SK-N-SH treated with all-trans-retinoic acid at 6 μM for 48 hours (cell line): ENCODE results near the gene SETD4.

Experiments used
- ATAC-seq: fragments of 200-7000 bp; cut with Tn5 transposase; 3 replicates; pipeline ENCODE4 v1.9.1; 2020; ENCODE audit warnings: mild to moderate bottlenecking, moderate library complexity
- BACH2 ChIP-seq: fragments of 250-450 bp; sonication (Bioruptor Pico); IDR thresholded peaks from 2 replicates; pipeline ENCODE4 v1.9.0; 2021; ENCODE audit warnings: mild to moderate bottlenecking, borderline replicate concordance
- CREB5 ChIP-seq: fragments of 250-450 bp; sonication (Bioruptor Pico); IDR thresholded peaks from 2 replicates; pipeline ENCODE4 v1.5.1; 2020; ENCODE audit warnings: low read depth, mild to moderate bottlenecking, moderate library complexity
- CSDC2 ChIP-seq: fragments of 250-450 bp; sonication (Bioruptor Pico); IDR thresholded peaks from 2 replicates; pipeline ENCODE4 v1.5.0; 2020; ENCODE audit warnings: mild to moderate bottlenecking, moderate library complexity
- CSRNP3 ChIP-seq: fragments of 250-450 bp; sonication (Bioruptor Pico); IDR thresholded peaks from 2 replicates; pipeline ENCODE4 v1.5.1; 2021; ENCODE audit warnings: mild to moderate bottlenecking, moderate library complexity
- GLIS3 ChIP-seq: fragments of 250-450 bp; sonication (Bioruptor Pico); IDR thresholded peaks from 2 replicates; pipeline ENCODE4 v1.5.0; 2020; ENCODE audit warnings: mild to moderate bottlenecking, moderate library complexity
- ISL1 ChIP-seq: fragments of 250-450 bp; sonication (Bioruptor Pico); IDR thresholded peaks from 2 replicates; pipeline ENCODE4 v2.1.2; 2022; ENCODE audit warnings: mild to moderate bottlenecking, moderate library complexity
- OSR1 ChIP-seq: fragments of 250-450 bp; sonication (Bioruptor Pico); IDR thresholded peaks from 2 replicates; pipeline ENCODE4 v1.8.0; 2022; ENCODE audit warnings: moderate library complexity, mild to moderate bottlenecking, inconsistent platforms
- POU6F1 ChIP-seq: fragments of 250-450 bp; sonication (Bioruptor Pico); IDR thresholded peaks from 2 replicates; pipeline ENCODE4 v1.8.0; 2021; ENCODE audit warnings: low read depth, mild to moderate bottlenecking, moderate library complexity, borderline replicate concordance
- PPARA ChIP-seq: fragments of 250-450 bp; sonication (Bioruptor Pico); IDR thresholded peaks from 2 replicates; pipeline ENCODE4 v1.5.0; 2020; ENCODE audit warnings: mild to moderate bottlenecking, borderline replicate concordance
- RARB ChIP-seq: fragments of 250-450 bp; sonication (Bioruptor Pico); IDR thresholded peaks from 2 replicates; pipeline ENCODE4 v1.8.0; 2021; ENCODE audit warnings: mild to moderate bottlenecking, moderate library complexity
- SNAI2 ChIP-seq: fragments of 250-450 bp; sonication (Bioruptor Pico); IDR thresholded peaks from 2 replicates; pipeline ENCODE4 v1.5.0; 2020; ENCODE audit warnings: mild to moderate bottlenecking, moderate library complexity
- TOX ChIP-seq: fragments of 250-450 bp; sonication (Bioruptor Pico); IDR thresholded peaks from 2 replicates; pipeline ENCODE4 v1.8.0; 2021; ENCODE audit warnings: mild to moderate bottlenecking, moderate library complexity, borderline replicate concordance
- ZC3H10 ChIP-seq: fragments of 250-450 bp; sonication (Bioruptor Pico); IDR thresholded peaks from 2 replicates; pipeline ENCODE4 v1.5.1; 2021; ENCODE audit warnings: mild to moderate bottlenecking, moderate library complexity
- ZFP3 ChIP-seq: fragments of 250-450 bp; sonication (Bioruptor Pico); IDR thresholded peaks from 2 replicates; pipeline ENCODE4 v1.5.0; 2020; ENCODE audit warnings: mild to moderate bottlenecking, moderate library complexity
- ZFP30 ChIP-seq: fragments of 450-650 bp; formaldehyde crosslinking; IDR thresholded peaks from 2 replicates; pipeline ENCODE4 v1.5.0; 2022; ENCODE audit warnings: mild to moderate bottlenecking, moderate library complexity
- ZNF565 ChIP-seq: fragments of 450-650 bp; formaldehyde crosslinking; conservative IDR thresholded peaks from 2 replicates; pipeline ENCODE4 v1.5.0; 2020; ENCODE audit warnings: low read depth, mild to moderate bottlenecking, moderate library complexity
- ZNF70 ChIP-seq: fragments of 450-650 bp; formaldehyde crosslinking; IDR thresholded peaks from 2 replicates; pipeline ENCODE4 v1.5.0; 2020; ENCODE audit warnings: mild to moderate bottlenecking, moderate library complexity
- ZNF8 ChIP-seq: fragments of 450-650 bp; formaldehyde crosslinking; IDR thresholded peaks from 2 replicates; pipeline ENCODE4 v1.5.0; 2020; ENCODE audit warnings: mild to moderate bottlenecking, moderate library complexity
- TF ChIP-seq, protein P1 (sequence below): fragments of 250-450 bp; sonication (Bioruptor Pico); IDR thresholded peaks from 2 replicates; pipeline ENCODE4 v1.8.0; 2020; ENCODE audit warnings: mild to moderate bottlenecking, moderate library complexity, borderline replicate concordance
- TF ChIP-seq, protein P2 (sequence below): fragments of 250-450 bp; sonication (Bioruptor Pico); IDR thresholded peaks from 2 replicates; pipeline ENCODE4 v1.5.0; 2020; ENCODE audit warnings: mild to moderate bottlenecking, moderate library complexity

Gene SETD4

DNA sequence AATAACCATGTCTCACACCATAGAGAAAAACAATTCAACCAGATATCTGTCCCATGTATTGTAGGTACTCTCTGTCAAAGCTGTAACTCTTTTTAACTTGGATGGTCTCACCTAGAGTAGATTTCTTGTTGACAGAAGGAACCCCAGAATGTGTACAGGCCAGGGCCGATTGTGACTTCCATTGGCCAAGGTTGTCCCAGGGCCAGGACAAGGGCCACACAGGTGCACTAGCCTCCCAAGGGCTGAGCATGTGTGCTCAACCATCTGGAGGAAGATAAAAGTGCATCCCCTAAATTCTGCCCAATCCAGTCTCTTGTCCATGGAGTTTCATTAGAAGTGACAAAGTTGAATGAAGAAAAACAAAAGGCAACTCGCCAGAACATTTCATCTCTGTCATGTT lies 51.8 kb downstream of the SETD4 start:
- ATAC-seq = no peak
- TF ChIP-seq ZNF565 (CRISPR knock-in tag) (no peak), CSRNP3 (no peak), GLIS3 (no peak), RARB (CRISPR knock-in tag) (no peak), ZNF70 (CRISPR knock-in tag) (no peak), PPARA (CRISPR knock-in tag) (no peak), CSDC2 (no peak), ZFP3 (CRISPR knock-in tag) (no peak)

DNA sequence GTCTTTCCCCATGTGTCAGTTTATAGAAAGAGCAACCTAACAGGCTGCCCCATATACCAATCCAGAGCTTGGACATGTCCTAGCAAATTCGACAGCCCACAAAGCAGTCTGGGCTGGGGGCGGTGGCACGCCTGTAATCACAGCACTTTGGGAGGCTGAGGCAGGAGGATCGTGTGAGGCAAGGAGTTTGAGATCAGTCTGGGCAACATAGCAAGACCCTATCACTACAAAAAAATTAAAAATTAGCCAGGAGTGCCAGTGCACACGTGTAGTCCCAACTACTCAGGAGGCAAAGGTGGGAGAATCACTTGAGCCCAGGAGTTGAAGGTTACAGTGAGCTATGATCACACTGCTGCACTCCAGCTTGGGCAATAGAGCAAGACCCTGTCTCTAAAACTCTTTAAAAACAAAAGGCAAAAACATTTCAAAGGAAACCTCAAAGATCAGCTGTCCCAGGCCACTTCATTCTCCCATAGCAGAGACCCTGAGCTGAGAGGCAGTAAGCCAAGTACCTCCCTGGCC lies 54.4 kb downstream of the SETD4 start:
- ATAC-seq = no peak
- no peak for TF ChIP-seq ZFP30
- no peak for TF ChIP-seq ZC3H10 (CRISPR knock-in tag)
- no peak for TF ChIP-seq ZNF8 (CRISPR knock-in tag)
- TF ChIP-seq POU6F1 (CRISPR knock-in tag) = no peak
- no peak for TF ChIP-seq ZNF565 (CRISPR knock-in tag)
- no peak for TF ChIP-seq ISL1 (CRISPR knock-in tag)
- no peak for TF ChIP-seq PPARA (CRISPR knock-in tag)
- no peak for TF ChIP-seq CSDC2
- TF ChIP-seq CREB5 = no peak
- TF ChIP-seq, protein P1, sequence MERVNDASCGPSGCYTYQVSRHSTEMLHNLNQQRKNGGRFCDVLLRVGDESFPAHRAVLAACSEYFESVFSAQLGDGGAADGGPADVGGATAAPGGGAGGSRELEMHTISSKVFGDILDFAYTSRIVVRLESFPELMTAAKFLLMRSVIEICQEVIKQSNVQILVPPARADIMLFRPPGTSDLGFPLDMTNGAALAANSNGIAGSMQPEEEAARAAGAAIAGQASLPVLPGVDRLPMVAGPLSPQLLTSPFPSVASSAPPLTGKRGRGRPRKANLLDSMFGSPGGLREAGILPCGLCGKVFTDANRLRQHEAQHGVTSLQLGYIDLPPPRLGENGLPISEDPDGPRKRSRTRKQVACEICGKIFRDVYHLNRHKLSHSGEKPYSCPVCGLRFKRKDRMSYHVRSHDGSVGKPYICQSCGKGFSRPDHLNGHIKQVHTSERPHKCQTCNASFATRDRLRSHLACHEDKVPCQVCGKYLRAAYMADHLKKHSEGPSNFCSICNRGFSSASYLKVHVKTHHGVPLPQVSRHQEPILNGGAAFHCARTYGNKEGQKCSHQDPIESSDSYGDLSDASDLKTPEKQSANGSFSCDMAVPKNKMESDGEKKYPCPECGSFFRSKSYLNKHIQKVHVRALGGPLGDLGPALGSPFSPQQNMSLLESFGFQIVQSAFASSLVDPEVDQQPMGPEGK (CRISPR knock-in tag) = no peak
- no peak for TF ChIP-seq GLIS3
- TF ChIP-seq RARB (CRISPR knock-in tag) = no peak
- TF ChIP-seq SNAI2 (CRISPR knock-in tag) = no peak
- TF ChIP-seq, protein P2, sequence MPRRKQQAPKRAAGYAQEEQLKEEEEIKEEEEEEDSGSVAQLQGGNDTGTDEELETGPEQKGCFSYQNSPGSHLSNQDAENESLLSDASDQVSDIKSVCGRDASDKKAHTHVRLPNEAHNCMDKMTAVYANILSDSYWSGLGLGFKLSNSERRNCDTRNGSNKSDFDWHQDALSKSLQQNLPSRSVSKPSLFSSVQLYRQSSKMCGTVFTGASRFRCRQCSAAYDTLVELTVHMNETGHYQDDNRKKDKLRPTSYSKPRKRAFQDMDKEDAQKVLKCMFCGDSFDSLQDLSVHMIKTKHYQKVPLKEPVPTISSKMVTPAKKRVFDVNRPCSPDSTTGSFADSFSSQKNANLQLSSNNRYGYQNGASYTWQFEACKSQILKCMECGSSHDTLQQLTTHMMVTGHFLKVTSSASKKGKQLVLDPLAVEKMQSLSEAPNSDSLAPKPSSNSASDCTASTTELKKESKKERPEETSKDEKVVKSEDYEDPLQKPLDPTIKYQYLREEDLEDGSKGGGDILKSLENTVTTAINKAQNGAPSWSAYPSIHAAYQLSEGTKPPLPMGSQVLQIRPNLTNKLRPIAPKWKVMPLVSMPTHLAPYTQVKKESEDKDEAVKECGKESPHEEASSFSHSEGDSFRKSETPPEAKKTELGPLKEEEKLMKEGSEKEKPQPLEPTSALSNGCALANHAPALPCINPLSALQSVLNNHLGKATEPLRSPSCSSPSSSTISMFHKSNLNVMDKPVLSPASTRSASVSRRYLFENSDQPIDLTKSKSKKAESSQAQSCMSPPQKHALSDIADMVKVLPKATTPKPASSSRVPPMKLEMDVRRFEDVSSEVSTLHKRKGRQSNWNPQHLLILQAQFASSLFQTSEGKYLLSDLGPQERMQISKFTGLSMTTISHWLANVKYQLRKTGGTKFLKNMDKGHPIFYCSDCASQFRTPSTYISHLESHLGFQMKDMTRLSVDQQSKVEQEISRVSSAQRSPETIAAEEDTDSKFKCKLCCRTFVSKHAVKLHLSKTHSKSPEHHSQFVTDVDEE (CRISPR knock-in tag) = no peak

GRCh38 chr21:36005018-36005417 lies 55.3 kb downstream of the SETD4 start:
- no peak for ATAC-seq
- TF ChIP-seq ZFP30 (no peak), CSRNP3 (no peak), SNAI2 (CRISPR knock-in tag) (no peak), ZNF565 (CRISPR knock-in tag) (no peak), GLIS3 (no peak), CREB5 (no peak), ZNF8 (CRISPR knock-in tag) (no peak), CSDC2 (no peak), ZC3H10 (CRISPR knock-in tag) (no peak), BACH2 (CRISPR knock-in tag) (no peak), RARB (CRISPR knock-in tag) (no peak), POU6F1 (CRISPR knock-in tag) (no peak), OSR1 (no peak), ZFP3 (CRISPR knock-in tag) (no peak), ISL1 (CRISPR knock-in tag) (no peak), ZNF70 (CRISPR knock-in tag) (no peak), TOX (CRISPR knock-in tag) (no peak)
- TF ChIP-seq, protein P1 (CRISPR knock-in tag) = no peak
